Effector memory CD4-positive, alpha-beta T cell (primary cell): ENCODE data around the gene KLHL9.
A peak's percentile ranks its signal among the peaks of the same experiment; 100 is the strongest.

Experiments
- DNase-seq, 3 donors: peaks; one replicate each; pipeline ENCODE4 v3.0.0-alpha.2; 2020
- H3K27ac ChIP-seq: 2 replicates; pipeline ENCODE4 v1.7.0; 2013; ENCODE audit warnings: mild to moderate bottlenecking, low read length, moderate library complexity; ENCODE audit not compliant: insufficient read depth, poor library complexity, severe bottlenecking
- H3K27me3 ChIP-seq: replicated peaks from 2 replicates; pipeline ENCODE4 v1.7.0; 2013; ENCODE audit warnings: mild to moderate bottlenecking, low read length; ENCODE audit not compliant: insufficient read depth, control insufficient read depth, poor library complexity, severe bottlenecking
- H3K36me3 ChIP-seq: 2 replicates; pipeline ENCODE4 v1.7.0; 2013; ENCODE audit warnings: mild to moderate bottlenecking, low read length, moderate library complexity; ENCODE audit not compliant: control insufficient read depth, insufficient read depth
- H3K4me1 ChIP-seq: 2 replicates; pipeline ENCODE4 v1.7.0; 2013; ENCODE audit warnings: low read length, mild to moderate bottlenecking; ENCODE audit not compliant: control insufficient read depth, insufficient read depth, poor library complexity, severe bottlenecking
- H3K4me3 ChIP-seq: 2 replicates; pipeline ENCODE4 v1.7.0; 2013; ENCODE audit warnings: low read length, low read depth, mild to moderate bottlenecking; ENCODE audit not compliant: insufficient read depth, poor library complexity, severe bottlenecking
- H3K9me3 ChIP-seq: 2 replicates; pipeline ENCODE4 v1.7.0; 2013; ENCODE audit warnings: mild to moderate bottlenecking, low read length, moderate library complexity; ENCODE audit not compliant: control insufficient read depth

KLHL9 gene

DNA sequence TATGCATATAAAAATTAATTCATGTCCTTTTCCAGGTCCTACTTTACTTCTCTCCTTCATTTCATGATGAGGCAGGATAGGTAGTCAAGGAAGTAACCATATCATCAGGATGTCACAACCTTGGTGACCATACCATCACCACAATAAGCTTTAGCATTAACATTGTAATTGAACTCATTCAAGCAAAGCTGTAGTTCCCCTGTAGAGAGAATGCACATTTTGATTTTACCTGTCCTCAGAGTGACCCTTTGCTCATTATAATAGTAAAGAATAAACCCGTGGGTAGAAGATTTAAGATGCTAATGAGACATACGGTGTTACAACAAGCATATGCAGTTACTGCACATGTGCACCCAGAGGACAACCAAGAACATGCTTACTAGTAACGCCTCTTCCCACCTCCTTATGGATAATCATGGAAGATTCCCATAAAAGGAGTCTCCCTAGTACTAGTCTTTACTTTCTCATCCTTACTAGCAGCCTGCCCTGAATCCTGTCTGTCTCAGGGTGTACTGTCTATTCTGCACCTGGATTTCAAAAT, 13.3 kb upstream of the KLHL9 start:
- Histone ChIP-seq H3K27ac (no peak overlapping the region), H3K4me1 (no peaks in the 10 kb centered on the region), H3K36me3 (no peaks in the 10 kb centered on the region), H3K9me3 (no peaks in the 10 kb centered on the region), H3K4me3 (no peak overlapping the region), H3K27me3 (no peaks in the 10 kb centered on the region)
- DNase-seq = no peak

DNA sequence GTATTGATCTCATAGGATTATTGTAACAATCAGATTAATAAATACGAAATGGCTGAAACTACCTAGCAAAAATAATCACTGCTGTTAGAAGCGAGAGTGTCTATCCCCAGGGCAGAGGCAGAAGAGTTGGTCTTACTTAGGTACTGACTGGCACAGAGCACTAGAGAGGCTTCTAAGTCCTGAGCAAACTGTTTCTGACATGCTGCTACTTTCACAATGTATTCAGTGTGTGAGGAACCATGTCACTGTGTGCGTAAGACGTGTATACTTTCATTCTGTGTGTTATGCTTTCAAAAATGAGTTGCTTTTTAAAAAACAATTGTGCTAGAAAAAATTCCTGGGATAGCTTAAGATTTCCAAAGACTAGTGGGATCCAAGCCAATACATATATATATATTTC, 5.5 kb upstream of the KLHL9 start:
- Histone ChIP-seq H3K4me1 (no peaks in the 10 kb centered on the region), H3K9me3 (no peaks in the 10 kb centered on the region), H3K36me3 (no peaks in the 10 kb centered on the region), H3K4me3 (no peak overlapping the region), H3K27me3 (no peaks in the 10 kb centered on the region), H3K27ac (no peak overlapping the region)
- no peak for DNase-seq

- Histone ChIP-seq H3K4me3 (no peak overlapping the region), H3K27me3 (no peaks in the 10 kb centered on the region), H3K36me3 (peaks cover 5% of the 10 kb centered on the region), H3K9me3 (no peaks in the 10 kb centered on the region), H3K4me1 (peaks cover 10% of the 10 kb centered on the region), H3K27ac (no peak overlapping the region)
- no peak for DNase-seq
These were observed 1.3 kb upstream of the KLHL9 start for GRCh38 chr9:21336457-21336856.

- peaks cover 5% of the 10 kb centered on the region for H3K36me3 ChIP-seq
- H3K27me3 ChIP-seq = no peaks in the 10 kb centered on the region
- no peak overlapping the region for H3K4me3 ChIP-seq
- H3K4me1 ChIP-seq = peaks cover 10% of the 10 kb centered on the region
- no peak for DNase-seq
- no peak overlapping the region for H3K27ac ChIP-seq
- no peaks in the 10 kb centered on the region for H3K9me3 ChIP-seq
These were observed 2.0 kb downstream of the KLHL9 start for GRCh38 chr9:21333226-21333625.

GRCh38 chr9:21331676-21332402, 3.4 kb downstream of the KLHL9 start:
- Histone ChIP-seq H3K27me3 (no peaks in the 10 kb centered on the region), H3K4me1 (peaks cover 16% of the 10 kb centered on the region), H3K4me3 (no peak overlapping the region), H3K9me3 (no peaks in the 10 kb centered on the region), H3K27ac (no peak overlapping the region), H3K36me3 (peaks cover 5% of the 10 kb centered on the region)
- DNase-seq = no peak

DNA sequence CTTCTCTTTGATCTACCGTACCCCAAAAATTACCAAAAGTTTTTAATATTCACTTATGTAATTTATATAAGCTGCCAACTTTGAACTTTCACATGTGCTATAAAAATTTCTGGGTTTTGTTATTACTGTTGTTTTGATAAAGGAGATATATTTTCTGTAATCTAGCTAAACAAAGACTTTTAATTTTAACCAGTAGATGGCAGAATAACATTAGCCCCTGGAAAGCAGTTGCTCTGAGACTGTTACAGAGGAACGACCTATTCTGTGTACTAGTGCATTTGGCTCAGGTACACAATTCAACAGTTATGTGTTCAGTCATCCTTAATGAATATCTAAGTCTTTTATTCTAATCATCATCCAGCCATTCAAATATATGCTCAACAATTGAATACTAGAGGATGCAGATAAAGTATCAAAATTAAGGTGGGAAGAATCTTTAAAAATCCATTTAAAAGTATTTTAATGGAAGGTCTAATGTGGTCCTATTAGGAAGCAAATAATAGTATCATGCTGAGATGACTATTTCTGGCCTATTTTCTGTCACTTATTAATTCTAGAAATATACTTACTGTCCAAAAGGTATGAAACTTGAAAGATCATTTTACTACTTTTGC, 8.6 kb downstream of the KLHL9 start:
- H3K9me3 ChIP-seq = no peaks in the 10 kb centered on the region
- H3K27ac ChIP-seq = peak overlapping the region; percentile 22
- no peaks in the 10 kb centered on the region for H3K27me3 ChIP-seq
- no peak for DNase-seq
- no peak overlapping the region for H3K4me3 ChIP-seq
- H3K36me3 ChIP-seq = peaks cover 22% of the 10 kb centered on the region
- peaks cover 9% of the 10 kb centered on the region for H3K4me1 ChIP-seq

- Histone ChIP-seq H3K9me3 (no peaks in the 10 kb centered on the region), H3K4me3 (no peak overlapping the region), H3K36me3 (peaks cover 22% of the 10 kb centered on the region), H3K27ac (no peak overlapping the region), H3K27me3 (no peaks in the 10 kb centered on the region), H3K4me1 (peaks cover 9% of the 10 kb centered on the region)
- no peak for DNase-seq
These were observed 11.2 kb downstream of the KLHL9 start for GRCh38 chr9:21324047-21324446.

DNA sequence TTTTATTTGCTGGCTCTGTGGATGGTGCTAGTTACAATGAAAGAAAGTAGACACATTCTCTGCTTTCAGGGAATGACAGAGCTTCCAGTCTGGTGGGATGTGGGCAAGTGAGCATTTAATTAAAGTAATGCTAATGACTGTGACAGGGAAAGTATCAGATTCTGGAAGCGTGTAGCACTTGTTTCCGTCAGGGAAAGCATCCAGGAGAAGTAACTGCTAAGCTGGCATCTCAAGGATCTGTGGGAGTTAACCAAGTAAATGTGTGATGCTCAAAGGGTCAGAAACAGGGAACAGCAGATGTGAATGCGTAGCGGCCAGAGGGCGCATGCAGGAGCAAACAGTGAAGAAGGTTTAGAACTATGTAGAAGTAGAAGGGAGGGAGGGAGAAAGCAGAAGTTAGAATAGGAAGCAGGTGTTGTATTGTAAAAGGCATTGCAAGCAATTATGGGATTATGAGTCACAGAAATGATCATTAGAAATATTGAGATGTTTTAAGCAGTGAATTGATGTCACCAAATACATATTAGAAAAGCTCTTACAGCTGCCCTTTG, 12.2 kb downstream of the KLHL9 start:
- Histone ChIP-seq H3K36me3 (peaks cover 22% of the 10 kb centered on the region), H3K4me3 (no peak overlapping the region), H3K27me3 (no peaks in the 10 kb centered on the region), H3K27ac (no peak overlapping the region), H3K9me3 (no peaks in the 10 kb centered on the region), H3K4me1 (peaks cover 9% of the 10 kb centered on the region)
- no peak for DNase-seq

DNA sequence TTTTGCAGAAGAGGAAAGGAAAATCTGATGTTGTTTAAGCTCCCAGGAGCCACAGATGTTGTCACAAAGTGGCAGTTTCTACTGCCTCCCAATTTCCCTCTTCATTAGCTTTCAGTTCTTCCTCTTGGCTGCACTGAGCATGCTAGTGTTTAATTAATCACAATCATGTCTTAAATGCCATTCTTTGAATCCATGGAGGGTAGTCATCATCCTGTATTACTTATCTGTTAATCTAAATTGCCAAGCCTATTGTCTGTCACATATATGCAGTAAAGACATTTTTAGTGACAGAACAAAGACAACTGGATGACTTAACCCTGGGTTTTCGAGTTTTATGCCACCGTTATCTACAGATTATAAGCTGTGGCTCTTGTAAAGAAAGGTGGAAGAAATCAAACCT, 14.7 kb downstream of the KLHL9 start:
- DNase-seq = no peak
- no peak overlapping the region for H3K27ac ChIP-seq
- H3K4me3 ChIP-seq = no peak overlapping the region
- no peaks in the 10 kb centered on the region for H3K4me1 ChIP-seq
- no peaks in the 10 kb centered on the region for H3K9me3 ChIP-seq
- peaks cover 17% of the 10 kb centered on the region for H3K36me3 ChIP-seq
- H3K27me3 ChIP-seq = no peaks in the 10 kb centered on the region
